HG03520 (cell line): ENCODE results near the gene ARL14.
"Not testable (repeated sequence)": the region's sequence is repeated elsewhere in the genome, so short reads cannot be mapped to it uniquely, and the experiment has no call there.

Experiments used
- ATAC-seq: cut with Tn5 transposase; IDR thresholded peaks from one replicate; pipeline ENCODE4 v1.9.1; 2021; ENCODE audit warnings: mild to moderate bottlenecking, moderate library complexity; ENCODE audit not compliant: unreplicated experiment

Gene ARL14

DNA sequence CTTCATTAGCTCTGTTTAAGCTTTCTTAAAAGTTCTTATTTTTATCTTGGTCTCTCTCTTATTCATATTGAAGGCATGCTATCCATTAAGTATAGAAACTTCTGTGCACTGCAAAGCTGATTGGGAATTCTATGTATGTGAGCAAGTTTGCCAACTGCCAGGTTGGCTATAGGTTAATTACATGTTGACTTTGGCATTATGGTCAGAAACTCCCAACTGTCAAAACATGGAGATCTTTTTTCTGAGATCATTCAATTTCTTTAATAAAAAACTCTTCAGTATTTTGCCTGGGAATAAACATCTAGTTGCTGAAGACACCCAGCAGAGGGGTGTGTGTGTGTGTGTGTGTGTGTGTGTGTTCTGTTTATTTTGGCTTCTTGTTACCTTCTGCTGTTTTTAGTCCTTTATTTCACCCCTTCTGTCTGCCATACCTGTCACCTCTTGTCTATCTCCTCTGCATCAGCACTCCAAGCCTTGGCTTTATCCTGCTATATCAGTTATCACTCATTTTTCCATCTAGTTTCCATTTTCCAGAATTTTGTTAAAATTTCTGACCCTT lies 1.3 kb upstream of the ARL14 start:
- no peak for ATAC-seq

DNA sequence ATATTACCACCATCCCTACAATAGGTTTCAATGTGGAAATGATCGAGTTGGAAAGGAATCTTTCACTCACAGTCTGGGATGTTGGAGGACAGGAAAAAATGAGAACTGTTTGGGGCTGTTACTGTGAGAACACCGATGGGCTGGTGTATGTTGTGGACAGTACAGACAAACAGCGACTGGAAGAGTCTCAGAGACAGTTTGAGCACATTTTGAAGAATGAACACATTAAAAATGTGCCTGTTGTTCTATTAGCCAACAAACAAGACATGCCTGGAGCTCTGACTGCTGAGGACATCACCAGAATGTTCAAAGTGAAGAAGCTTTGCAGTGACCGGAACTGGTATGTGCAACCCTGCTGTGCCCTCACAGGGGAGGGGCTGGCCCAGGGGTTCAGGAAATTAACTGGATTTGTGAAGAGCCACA lies 510 bp downstream of the ARL14 start:
- ATAC-seq = no peak

DNA sequence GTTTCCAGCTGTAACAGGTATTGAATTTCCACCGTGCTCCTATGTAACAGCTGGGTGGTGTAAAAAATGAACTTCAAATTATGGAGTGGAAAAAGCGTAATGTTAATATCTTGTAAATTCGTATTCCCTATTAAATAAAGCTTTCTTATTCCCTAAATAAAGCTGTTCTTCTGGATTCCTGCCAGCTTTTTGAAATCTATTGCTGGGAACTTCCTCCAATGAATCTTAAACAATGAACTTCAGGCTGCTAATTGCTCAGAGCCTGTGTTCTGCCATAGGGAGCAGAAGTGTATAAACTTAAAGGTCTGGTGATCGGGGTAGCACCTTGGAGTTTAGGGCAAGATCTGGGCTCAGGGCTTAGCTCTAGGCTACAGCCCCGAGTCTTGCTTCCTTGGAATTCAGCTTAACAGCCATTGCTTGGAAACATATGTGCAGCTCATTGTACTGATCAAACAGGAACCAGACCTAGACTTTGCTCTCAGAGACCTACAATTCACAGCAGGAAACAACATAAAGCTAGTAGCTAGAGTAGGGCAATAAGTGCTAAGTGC lies 1.4 kb downstream of the ARL14 start:
- ATAC-seq = no peak

DNA sequence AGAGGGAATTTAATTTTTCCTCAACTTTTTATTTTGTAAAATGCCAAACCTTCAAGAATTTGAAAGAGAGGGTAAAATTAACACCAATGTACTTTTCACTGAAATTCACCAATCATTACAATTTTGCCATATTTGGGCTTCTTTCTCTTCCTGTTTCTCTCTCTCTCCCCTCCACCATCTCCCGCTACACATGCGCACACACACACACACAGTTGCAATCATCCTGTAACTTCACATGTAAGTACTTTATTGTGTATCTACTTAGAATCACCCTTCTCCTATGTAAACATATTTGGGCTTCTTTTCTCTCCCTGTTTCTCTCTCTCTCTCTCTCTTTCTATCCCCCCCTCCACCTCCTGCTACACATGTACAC lies 7.4 kb downstream of the ARL14 start:
- no peak for ATAC-seq

DNA sequence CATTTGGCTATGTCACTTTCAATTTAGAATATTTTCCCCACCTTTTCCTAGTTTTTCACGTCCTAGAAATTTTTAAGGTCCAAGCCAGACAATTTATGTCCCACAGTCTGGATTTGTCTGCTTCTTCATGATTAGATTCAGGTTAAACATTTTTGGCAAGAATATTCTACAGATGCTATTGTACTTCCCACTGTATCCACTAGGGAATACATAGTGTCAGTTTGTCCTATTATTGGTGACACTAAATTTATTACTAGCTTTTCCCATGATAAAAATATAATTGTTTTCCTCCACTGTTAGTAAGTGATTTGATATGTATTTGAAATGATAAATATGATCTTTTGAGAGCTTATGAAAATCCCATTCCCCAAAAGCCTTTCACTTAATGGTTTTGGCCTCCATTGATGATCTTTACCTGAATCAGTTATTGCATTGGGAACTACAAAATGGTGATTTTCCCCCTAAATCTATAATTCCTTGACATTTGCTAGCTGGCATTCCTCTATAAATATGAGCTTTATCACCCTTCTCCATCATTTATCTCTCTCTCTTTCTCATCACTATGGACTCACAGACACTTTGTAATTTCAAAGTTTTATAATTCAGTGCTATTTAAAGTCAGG lies 8.3 kb downstream of the ARL14 start:
- no peak for ATAC-seq

DNA sequence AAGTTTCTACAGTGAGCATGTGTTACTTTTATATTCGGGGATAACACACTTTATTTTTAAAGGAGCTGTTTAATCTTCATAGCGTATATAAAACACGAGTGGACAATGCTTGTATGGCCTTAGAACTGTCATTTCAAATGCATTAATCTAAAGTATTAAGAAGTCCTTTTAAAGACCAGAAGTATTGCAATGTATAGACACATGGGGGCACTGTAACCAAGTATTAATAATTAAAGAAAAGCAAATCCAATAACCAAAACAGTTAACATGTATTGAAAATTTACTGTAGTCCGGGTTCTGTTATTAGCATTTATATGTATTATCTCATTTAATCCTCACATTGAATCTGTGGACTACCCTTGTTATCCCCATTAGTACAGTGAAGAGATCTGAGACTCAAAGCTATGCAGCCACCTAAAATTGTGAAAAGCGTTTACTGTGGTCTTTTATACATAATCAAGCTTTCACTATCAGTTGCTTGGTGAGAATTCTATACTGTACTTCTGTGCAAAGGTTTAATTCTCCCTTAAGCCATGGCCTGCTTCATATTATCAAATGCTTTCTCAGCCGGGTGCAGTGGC lies 10.1 kb downstream of the ARL14 start:
- no peak for ATAC-seq

DNA sequence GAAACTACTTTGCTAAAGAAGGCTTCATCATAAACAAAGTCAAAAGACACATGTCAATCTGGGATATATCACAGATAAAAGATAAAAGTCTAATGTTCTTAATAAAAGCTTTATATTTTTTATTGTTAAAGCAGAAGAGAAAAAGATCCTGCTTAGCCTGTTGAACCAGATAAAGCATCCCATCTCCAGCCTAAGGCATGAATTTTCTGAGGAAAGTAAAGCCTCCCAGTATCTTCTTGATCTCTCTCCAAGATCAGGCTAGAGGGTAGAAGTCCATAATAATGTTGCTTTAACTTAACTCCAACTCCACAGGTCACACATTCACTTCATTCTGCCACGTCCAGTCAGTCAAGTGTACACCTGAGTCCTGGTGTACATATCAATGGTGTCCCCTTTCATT lies 14.2 kb downstream of the ARL14 start:
- ATAC-seq = no peak

DNA sequence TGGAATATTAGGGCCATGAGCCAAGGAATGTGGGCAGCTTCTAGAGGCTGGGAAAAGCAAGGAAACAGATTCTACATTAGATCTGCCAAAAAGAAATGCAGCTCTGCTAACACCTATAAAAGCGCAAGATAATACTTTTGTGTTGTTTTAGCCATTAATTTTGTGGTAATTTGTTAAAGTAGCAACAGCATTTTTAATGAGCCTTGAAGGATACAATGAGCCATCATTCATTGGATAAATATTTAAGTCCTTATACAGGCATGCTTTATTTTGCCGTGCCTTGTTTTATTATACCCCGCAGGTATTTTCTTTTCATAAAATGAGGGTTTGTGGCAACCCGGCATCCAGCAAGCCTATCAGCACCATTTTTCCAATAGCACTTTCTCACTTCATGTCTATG lies 15.0 kb downstream of the ARL14 start:
- no peak for ATAC-seq

DNA sequence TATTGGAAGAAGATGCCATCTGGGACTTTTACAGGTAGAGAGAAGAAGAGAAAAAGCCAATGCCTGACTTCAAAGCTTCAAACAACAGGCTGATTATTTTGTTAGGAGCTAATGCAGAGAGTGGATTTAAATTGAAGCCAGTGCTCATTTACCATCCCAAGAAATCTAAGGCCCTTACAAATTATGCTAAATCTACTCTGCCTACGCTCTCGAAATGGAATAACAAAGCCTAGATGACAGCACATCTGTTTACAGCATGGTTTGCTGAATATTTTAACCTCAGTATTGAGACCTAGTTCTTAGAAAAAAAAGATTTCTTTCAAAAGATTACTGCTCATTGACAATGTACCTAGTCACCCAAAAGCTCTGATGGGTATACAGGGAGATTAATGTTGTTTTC lies 16.2 kb downstream of the ARL14 start:
- ATAC-seq = no peak

DNA sequence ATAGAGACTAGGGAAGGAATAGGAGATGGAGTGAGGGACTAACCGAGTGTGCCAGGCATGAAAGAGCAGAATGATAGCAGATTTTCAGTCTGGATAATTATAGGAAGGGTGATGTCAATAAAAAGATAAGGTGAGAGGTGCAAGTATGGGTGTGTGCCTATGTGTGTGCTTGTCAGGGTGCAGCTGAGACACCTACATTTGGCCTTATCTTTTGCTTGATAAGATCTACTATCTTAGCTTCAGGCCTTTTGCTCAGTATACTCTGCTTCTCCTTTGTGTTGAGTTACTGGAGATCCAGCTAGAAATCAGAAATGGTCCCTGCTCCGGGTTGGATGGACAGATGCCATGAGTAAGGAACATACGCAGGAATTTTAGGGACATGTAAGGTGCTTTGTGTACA lies 17.4 kb downstream of the ARL14 start:
- no peak for ATAC-seq

DNA sequence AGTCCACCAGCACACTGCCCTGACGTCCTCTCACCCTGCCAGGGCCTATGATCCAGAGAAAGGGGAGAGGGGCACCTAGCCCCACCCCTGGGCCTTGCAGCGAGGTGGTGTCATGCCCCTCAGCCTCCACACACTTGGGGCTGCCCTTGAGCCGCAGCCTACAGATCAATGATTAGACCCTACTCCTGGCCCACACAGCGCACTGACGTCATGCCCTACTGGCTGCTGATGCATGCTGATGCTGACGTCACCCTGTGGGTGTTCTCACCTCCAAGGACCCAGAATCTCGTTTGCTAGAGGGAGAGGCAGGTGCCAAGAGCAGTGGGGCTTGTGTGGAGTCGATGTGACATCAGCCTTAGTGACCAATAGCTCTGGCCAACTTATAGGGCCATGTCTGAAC lies 18.0 kb downstream of the ARL14 start:
- ATAC-seq = no peak

DNA sequence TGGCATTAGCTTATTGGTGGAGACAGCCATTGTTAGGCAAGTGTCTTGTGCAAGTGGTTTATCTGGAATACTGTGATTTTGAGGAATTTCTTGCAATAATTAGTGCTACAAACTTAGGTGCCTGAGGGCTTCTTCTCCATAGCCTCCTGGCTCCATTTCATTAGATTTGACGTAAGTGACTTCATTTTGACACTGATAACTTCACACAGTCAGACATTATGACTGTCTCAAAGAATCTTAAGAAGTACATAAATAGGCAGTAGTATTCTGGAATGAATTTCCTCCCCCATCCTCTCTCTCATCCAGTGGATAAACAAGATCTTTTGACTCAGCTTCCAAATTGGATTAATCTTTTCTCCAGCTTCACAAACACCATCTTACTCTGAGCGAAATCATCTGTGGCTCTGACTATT lies 19.0 kb downstream of the ARL14 start:
- ATAC-seq = no peak

DNA sequence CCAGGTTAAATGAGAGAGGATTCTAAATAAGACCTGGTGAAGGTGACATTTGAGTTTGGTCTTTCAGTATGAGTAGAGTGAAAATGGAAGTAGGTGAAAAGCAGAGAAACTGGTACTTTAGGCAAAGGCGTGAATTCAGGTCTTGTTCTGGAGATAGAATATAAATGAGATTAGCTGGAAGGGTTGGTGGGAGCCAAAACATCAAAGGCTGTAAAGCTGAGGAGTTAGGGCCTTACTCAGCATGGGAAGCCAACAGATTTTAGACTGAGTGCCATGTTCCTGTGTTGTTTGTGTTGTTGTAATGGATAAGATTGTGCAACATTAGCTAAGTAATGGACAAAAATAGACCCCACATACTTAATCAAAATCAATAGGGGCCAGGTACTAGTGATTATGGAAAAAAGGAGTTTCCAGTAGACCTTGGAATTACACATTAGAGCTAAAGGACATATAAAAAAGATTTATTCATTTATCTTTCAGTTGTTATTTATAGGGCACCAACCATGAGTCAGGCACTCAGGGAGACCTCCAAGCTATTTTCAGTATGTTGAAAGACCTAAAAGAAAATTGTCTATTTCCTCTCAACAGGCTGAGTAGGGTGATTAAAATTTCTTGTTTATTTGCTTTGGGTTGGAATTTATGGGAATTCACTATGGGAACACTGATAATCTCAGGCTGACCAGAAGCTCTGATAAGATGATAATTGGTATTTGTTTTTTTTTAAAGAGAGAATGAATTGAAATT lies 20.8 kb downstream of the ARL14 start:
- ATAC-seq = no peak

DNA sequence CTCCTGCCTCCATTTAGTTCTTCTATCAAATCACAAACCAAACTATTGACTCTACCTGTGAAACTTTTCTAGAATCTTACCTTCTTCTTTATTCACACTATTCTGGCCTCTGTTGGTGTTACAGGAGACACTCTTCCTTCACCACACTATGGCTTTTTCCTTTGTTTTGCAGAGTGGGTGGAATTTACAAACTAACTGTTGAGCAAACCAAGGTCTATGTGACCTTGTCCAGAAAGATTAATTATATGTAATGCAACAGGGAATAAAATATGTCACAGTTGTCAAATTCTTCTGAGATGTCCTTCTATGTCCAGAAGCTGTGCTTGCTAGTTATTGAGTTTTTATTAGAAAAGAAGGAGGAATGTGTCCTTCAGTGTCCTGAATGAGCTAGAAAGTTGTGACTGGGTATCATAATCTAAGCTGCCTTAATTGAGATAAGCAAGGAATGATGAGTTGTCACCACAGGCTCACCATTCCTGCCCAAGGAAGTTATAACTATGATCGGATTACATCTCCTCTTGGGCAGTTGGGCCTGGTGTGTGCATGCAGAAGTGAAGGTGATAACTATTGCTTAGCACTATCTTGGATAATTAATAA lies 21.7 kb downstream of the ARL14 start:
- no peak for ATAC-seq

DNA sequence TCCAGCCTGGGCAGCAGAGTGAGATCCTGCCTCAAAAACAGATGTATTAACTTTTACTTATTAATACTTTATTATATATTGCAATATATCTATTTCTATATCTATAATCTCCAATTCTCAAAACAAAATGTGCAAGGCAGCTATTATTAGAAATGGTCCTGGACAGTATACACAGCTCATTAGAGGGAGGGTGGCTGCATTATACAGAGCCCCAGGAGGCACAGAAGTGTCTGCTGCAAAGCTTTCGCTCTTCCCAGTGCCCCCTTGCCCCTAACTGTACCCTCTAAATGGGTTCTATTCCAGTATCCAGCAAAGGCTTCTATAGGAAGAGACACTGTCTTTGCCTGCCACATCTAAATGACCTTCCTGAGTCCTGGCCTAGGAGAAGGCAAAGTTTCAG lies 24.5 kb downstream of the ARL14 start:
- no peak for ATAC-seq

DNA sequence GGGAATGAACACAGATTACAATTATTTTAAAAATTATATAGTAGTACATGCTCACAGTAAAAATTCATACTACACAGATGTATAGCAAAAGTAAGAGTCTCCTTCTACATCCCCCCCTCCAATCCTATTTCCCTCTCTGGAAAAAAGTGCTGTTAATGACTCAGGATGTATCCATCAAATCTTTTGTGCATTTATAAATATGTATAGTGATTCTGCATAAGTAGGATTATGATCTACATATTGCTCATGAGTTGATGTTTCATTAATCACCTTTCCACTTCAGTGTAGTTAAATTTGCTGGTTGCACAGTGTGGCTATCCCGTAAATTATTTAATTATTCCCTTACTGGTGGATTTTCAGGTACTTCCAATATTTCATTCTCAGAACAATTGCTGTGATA lies 25.3 kb downstream of the ARL14 start:
- no peak for ATAC-seq

DNA sequence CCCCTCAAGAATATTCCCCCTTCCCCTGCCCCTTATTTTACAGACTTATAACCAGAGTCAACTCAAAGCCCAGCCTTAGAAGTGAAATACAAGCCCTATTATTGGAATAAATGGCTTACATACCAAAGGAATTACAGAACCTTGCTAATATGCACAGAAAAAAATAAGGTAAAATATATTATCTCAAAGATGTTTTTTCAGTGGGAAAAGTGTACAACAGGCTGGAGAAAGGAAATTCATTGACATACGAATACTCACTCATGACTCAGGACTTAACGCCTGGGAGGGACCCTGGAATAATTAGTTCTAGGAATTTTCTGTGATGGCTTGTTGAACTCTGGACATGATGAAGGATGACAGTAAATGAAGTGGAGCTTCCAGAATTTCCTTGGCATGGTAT lies 27.0 kb downstream of the ARL14 start:
- ATAC-seq = no peak

DNA sequence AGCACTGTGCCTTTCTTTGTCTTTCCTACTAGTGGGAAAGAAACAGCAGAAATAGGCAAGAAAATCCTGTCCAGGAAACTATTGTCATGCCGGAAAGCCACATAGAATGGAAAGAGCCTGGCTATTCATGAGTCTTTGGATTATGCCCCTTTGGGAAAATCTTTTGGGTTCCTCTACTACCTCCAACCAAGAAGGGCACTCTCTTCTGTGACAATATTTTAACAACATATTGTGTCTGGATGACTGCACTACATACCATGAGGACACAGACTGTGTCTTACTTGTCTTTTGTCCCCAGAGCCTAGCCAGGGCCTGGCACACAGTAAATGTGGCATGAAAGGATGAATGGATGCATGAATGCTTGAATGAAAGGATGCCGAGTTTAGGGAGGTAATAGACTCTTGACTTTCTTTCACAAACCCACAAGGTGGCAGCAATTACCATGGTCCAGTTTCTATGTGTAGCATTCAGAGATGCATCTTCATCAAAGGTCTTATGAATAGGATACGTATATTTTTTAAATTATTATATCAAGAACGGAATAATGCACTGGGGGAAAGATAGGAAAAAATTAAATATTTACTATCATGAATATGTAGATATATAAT lies 30.3 kb downstream of the ARL14 start:
- peak; percentile 58 for ATAC-seq

DNA sequence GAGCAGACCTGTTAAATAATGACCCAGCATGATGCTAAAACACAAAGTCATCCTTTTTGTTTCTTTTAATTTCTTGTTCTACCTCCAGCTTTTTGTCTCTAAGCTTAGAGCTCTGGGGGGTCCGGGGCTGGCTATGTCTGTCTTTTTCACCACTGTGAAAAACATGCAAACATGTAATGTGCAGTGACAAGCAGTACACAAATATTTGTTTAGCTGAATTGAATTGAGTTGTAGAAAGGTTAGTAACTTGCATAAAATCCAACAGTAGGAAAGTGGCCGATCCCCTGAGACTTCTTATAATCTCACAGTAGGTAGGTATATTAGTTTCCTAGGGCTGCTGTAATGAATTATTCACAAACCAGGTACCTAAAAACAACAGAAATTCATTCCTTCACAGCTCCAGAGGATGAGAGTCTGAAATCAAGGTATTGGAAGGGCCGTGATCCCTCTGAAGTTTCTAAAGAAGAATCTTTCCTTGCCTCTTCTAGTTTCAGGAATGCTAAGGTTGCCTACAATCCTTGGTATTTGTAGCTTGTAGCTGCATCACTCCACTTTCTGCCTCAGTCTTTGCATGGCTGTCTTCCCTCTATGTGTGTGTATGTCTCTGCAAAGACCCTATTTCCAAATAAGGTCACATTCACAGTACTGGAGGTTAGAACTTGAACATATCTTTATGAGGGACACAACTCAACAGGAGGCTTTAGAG lies 32.7 kb downstream of the ARL14 start:
- no peak for ATAC-seq

DNA sequence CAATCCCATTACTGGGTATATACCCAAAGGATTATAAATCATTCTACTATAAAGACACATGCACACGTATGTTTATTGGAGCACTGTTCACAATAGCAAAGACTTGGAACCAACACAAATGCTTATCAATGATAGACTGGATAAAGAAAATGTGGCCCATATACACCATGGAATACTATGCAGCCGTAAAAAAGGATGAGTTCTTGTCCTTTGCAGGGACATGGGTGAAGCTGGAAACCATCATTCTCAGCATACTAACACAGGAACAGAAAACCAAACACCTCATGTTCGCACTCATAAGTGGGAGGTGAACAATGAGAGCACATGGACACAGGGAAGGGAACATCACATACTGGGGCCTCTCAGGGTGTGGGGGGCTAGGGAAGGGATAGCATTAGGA lies 36.2 kb downstream of the ARL14 start:
- ATAC-seq = not testable (repeated sequence)
